OCI-LY1 (cell line): ENCODE measurements around the gene RASL11B.

ENCODE experiments used
- CTCF ChIP-seq: fragments of 200-600 bp; sonication (generic), shearing (Covaris generic); IDR thresholded peaks from 2 replicates; pipeline ENCODE4 v1.5.1; 2017; ENCODE audit warnings: mild to moderate bottlenecking, antibody characterized with exemption, low read length, moderate library complexity, mixed read lengths
- EZH2 ChIP-seq: fragments of 200-600 bp; sonication (generic), shearing (Covaris generic); IDR thresholded peaks from 2 replicates; pipeline ENCODE4 v1.8.0; 2017; ENCODE audit warnings: borderline replicate concordance, mixed run types, mild to moderate bottlenecking, antibody characterized with exemption, low read length, moderate library complexity, mixed read lengths

DNA sequence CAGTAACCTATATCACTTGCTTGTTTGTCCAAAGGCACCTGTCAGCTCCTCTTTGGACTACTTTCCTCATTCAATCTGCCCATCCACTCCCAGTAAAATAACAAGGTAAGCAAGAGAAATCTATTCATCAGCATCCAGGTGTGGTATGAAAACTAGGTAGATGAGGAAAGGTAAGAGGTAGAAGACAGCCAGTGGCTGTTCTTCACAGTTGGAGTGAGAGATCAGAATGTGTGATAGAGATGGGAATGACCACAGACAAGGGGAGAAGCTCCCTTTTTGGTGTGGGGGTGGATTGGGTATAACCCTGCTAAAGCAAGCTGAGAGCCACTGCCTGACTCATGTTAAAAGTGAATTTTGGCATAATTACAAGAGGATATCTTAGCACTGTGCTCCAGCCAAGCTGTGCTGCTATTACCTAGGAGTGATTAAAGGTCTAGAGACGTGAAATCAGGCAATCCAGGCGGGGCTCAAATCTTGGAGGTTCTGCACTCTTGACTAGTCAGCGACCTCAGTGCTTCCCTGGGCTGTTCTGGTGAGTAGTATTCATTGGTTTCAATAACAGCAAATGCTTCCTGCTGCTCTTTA lies 28.1 kb upstream of the RASL11B start:
- TF ChIP-seq CTCF: no peak
- no peak for TF ChIP-seq EZH2
